HG02970 (cell line): ENCODE measurements around the gene CLIP1.
"Not testable (repeated sequence)": the region's sequence is repeated elsewhere in the genome, so short reads cannot be mapped to it uniquely, and the experiment has no call there.

Experiments
- ATAC-seq: cut with Tn5 transposase; IDR thresholded peaks from one replicate; pipeline ENCODE4 v1.9.1; 2021; ENCODE audit warnings: mild to moderate bottlenecking, moderate library complexity, moderate number of reproducible peaks; ENCODE audit not compliant: unreplicated experiment, low FRiP score

CLIP1 gene

DNA sequence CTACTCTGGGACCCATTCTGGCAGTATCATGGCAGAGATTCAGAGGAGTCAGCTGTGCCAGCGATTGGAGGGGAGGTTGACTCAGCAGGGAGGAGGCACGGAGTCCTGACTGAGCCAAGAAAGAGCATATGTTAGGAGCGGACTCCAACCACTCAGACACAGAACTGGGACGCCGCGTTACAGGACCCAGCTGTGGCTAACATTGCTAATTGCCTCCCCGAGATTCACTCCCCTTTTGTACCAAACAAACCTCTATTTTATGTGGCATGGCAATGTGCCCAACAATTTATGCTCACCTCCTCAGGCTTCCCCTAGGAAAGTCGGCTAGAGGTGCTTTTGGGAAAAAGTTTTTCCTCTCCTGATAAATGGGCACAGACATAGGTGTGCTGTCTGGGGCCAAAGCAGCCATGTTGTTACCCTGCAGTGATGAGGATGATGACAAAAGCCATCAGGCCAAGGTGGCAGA lies 15.2 kb upstream of the CLIP1 start:
- no peak for ATAC-seq

DNA sequence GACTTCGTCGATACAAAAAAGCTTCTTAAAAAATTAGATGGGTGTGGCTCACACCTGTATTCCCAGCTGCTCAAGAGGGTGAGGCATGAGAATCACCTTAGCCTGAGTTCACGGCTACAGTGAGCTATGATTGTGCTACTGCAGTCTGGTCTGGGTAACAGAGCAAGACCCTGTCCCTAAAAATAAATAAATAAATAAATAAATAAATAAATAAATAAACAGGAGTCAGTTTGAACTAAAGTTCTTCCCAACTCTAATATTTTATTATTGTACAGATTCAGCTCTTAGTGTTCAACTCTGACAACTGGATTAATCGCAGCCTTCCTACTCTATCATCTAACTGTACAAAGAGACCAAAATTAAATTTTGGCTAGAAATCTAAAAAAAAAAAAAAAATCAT lies 12.7 kb upstream of the CLIP1 start:
- ATAC-seq, result no peak

DNA sequence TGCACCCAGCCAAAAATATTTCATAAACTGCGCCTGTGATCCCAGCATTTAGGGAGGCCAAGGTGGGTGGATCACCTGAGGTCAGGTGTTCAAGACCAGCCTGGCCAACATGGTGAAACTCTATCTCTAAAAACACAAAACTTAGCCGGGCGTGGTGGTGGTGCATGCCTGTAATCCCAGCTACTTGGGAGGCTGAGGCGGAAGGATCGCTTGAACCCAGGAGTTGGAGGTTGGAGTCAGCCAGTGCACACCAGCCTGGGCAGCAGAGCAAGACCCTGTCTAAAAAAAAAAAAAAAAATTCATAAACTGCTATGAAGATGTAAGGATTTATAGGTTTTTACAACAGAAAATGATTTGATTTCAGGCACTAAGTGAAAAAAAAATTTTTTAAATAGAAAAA lies 6.6 kb upstream of the CLIP1 start:
- not testable (repeated sequence) for ATAC-seq

DNA sequence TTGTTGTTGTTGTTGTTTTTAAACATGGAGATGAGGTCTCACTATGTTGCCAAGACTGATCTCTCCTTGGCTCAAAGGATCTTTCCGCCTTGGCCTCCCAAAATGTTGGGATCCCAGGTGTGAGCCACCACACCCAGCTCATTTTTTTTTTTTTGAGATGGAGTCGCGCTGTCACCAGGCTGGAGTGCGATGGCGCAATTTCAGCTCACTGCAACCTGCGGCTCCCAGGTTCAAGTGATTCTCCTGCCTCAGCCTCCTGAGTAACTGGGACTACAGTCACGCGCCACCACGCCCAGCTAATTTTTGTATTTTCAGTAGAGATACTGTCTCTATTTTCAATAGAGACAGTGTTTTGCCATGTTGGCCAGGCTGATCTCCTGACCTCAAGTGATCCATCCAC lies 4.9 kb upstream of the CLIP1 start:
- ATAC-seq, result no peak

DNA sequence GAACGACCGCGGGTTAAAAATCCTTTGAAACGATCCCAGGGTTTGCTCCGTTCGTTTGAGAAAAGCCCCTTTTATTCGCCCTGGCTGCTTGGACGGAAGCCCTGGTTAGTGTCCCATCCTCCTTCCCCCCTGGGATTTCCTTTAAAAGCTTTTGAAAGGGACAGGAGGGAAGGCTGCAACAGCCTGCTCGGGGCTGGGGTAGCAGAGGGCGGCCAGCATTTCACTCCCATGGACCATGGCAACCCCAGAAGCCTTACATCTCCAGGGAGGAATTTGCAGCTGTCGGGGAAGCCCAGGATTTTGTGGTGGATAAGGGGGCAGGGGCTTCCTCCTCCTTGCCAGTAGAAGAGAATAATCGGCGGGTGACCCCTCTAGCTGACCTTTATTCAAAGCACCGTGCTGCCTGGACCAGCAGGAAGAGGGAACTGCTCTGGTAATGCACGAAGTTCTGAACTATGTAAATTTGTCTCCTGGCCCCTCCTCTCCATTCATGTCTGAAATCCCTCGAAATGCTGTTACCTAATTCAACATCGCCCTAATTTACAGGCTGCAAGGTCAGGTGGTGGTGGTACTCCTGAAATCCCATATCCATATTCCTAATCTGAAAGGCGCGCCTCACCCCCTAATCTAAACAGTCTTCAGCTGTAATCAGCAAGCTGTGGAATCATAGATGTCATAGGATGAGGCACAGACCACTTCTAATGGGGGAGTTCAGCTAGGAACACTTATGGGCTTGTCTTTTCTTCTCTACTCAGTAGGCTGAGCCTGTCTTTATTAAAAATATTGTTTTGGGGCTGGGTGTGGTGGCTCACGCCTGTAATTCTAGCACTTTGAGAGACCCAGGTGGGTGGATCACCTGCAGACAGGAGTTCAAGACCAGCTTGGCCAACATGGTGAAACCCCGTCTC lies 1.0 kb upstream of the CLIP1 start:
- ATAC-seq, result no peak

DNA sequence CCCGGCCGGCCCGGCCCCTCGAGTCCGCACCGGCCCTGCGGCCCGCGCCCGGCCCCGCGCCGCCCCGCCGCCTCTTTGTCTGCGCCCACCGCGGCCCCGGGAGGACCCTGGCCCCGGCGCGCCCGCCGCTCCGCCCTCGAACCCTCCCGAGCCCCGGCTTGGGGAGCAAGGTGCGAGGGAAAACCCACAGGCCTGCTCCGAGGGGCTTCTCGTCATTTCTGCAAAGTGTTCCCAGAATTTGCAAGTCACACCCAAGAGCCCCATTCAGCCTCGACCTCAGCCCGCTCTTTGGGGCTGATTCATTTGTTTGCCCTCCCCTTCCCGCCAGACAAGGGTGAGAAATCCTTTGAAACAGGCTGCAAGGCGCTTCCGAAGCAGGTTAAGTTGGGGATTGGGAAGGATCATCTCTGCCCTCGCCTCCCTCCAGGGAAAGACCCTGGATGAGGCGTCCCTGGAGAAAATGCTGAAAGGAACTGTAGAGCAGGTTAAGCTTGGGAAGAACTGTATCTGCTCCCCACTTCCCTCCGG lies 325 bp upstream of the CLIP1 start:
- ATAC-seq, result no peak

DNA sequence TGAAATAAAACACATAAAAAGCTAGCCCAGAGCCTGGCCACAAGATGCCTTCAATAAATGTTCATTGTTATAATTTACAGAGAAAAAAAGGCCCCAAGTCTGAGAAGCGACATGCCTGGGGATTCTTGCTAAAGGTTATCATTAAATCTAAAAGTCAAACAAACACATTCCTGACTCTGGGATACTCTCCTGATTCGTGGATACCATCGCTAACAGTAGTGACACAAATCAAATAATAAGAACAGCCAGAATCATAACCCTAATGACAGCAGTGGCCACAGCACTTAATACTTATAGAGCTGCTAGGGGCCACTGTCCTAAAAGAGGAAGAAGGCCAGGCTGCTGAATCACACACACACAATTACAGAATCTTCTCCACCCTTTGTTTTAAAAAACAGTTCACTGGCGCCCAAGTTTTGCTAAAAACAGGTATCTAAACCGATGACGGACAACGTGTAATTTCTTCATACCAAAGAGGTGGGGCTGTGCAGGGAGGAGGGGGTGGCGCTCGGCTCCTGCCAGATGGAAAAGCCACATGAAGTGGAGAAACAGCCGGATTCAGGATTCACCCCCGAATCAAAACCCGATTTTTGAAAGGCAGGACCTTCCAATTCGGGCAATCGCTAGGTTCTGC lies 1.2 kb downstream of the CLIP1 start:
- ATAC-seq, result no peak

DNA sequence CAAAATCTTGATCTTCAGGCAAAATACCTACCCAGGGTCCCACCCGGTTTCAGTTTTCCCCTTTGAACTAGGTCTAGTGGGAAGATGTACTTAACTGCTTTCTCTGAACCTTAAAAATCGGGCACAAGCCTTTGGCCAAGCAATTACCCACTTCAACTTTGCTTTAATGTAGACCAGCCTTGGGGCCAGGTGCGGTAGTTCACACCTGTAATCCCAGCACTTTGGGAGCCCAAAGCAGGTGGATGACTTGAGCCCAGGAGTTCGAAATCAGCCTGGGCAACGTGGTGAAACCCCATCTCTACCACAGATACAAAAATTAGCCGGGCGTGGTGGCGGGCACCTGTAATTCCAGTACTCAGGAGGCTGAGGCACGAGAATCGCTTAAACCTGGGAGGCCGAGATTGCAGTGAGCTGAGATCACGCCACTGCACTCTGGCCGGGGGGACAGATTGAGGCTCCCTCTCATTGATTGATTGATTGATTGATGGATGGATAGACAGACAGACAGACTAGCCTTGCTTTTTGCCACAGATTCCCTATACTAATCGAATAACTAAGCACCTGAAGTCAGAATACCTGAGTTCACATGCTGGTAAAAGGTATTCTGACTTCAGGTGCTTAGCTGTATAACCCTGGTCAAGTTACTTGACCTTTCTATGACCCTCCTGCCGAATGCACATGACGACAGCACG lies 1.9 kb downstream of the CLIP1 start:
- no peak for ATAC-seq

DNA sequence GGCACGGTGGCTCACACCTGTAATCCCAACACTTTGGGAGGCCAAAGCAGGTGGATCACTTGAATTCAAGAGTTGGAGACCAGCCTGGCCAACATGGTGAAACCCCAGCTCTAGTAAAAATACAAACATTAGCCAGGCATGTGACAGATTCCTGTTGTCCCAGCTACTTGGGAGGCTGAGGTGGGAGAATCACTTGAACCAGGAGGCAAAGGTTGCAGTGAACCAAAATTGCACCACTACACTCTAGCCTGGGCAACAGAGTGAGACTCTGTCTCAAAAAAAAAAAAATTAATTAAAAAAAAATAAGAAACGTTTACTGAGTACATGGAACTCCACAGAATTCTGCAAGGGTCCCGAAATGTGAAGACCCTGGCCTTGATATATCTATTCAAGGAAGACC lies 3.4 kb downstream of the CLIP1 start:
- not testable (repeated sequence) for ATAC-seq

DNA sequence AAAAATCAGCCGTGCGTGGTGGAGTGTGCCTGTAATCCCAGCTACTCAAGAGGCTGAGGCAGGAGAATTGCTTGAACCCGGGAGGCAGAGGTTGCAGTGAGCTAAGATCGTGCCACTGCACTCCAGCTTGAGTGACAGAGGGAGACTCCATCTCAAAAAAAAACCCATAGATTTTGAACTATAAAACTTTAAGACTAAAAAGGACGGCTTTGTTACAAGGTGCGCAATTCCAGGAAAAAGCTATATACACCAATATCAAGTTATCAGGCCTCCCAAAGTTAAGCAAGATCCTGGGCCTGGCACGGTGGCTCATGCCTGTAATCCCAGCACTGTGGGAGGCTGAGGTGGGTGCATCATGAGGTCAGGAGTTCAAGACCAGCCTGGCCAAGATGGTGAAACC lies 6.8 kb downstream of the CLIP1 start:
- ATAC-seq, result not testable (repeated sequence)

DNA sequence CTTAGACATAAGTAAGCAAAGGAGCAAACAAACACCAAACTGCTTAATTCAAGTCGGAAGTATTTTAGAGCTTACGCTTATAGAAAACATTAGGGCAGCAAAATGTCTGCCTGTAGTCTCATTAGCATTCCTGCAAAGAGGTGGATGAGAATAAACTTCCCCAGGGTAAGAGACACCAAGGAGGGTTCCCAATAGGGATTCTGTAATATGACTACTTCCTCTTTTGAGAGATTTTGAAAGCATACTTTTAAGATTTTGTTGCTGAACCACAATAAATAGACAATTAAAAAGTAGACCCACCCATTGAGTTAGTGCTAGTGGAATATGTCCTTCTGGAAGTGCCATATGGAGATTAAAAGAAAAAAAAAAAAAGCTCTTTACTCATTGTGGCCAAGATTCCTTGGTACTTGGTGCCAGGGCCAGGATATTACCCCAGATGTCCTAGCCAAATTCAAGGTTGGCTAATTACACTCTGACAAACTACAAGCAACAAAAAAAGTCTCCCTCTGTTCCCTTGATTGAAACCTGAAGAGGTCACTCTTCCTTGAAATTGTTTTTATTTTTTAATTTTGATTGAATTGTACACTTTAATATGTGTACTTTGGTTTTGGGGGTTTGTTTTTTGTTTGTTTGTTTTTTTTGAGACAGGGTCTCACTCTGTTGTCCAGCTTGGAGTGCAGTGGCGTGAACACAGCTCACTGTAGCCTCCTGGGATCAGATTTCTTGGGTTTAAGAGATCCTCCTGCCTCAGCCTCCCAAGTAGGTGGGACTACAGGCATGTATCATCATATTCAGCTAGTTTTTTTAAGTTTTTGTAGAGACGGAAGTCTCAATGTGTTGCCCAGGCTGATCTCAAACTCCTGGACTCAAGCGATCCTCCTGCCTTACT lies 8.7 kb downstream of the CLIP1 start:
- no peak for ATAC-seq

DNA sequence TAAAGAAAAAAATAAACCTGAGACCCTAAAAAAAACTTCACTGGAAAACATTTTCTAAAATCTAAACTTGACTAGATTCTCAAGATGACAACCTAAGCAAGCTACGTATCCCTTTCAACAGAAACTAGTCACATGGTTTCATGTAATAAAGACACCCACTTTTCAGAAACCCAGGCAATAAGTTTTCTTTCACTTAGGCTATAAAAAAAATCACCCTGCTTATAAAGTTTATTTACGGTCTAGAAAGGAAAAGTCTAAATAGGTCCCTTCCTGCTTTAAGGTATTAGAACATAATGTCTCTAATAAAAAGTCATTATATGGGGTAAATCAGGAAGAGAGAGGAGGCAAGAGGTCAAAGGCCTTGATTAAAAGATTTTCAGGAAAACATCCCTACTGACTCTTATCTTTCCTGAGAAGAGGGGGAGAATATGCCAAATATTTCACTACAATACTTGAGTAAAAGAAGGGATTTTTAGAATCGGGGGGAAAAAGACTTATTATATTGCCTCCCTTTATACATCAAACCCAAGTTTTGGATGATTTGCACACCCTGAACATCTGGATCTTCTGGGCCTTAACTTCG lies 9.5 kb downstream of the CLIP1 start:
- no peak for ATAC-seq

DNA sequence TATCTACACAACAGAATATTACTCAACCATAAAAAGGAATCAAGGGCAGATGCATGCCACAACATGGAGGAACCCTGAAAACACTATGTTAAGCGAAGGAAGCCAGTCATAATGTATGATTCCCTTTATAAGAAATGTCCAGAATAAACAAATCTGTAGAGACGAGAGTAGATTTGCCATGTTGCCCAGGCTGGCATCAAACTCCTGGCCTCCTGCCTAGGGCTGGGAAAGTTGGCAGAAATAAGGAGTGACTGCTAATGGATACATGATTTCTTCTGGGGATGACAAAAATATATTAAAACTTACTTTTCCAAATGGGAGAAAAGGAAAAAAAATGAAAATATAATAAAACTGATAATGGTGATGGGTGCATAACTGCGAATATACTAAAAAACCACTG lies 10.9 kb downstream of the CLIP1 start:
- no peak for ATAC-seq

DNA sequence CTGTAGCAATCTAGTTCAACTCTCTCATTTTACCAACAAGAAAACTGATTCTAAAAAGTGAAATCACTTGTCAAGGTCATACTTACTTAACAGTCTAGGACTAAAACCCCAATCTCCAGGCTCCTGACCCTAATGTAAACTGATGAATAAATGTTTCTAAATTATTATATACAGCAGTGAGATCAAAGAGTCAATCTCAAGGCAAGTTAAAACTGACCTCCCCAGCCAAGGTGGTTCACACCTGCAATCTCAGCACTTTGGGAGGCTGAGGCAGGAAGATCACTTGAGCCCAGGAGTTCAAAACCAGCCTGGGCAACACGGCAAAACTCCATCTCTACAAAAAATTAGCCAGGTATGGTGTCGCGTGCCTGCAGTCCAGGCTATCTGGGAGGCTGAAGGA lies 15.3 kb downstream of the CLIP1 start:
- no peak for ATAC-seq

DNA sequence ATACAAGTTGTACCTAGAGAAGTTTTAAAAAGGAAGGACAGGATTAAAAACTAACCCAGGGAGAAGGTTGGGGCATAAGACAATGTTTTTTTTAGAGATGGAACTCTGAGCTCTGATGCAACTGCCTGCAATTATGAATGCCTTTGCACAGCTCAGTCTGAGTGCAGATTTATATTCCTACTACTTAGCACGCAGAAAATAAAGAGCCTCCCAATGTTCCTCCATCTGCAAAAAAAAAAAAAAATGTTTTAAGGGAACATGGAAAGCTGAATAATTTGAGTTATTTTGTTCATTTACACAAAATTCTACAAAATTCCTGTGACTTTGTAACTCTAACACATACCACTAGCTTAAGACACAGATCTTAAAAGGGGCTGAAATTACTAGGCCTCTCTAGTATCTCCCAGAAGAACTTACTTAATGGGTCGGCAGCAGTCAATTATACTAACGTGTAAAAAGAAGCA lies 15.7 kb downstream of the CLIP1 start:
- ATAC-seq, result no peak

DNA sequence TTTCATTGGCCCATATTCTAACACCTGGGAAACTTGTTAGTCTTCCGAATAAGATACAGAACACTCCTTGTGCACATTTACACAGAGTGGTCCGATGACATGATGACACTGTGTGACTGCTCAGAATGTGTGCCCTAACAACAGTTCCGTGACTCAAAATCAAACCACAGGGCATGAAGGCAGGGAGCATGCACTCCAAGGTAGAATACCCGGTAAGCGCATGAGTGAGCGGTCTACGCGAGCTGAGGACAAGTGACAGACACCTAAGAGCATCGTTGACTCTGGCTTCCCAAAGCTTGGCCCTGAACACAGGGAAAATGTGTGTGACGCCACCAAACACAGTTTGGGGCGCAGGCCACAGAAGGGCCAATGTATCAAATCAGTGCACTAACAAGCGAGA lies 18.6 kb downstream of the CLIP1 start:
- no peak for ATAC-seq

DNA sequence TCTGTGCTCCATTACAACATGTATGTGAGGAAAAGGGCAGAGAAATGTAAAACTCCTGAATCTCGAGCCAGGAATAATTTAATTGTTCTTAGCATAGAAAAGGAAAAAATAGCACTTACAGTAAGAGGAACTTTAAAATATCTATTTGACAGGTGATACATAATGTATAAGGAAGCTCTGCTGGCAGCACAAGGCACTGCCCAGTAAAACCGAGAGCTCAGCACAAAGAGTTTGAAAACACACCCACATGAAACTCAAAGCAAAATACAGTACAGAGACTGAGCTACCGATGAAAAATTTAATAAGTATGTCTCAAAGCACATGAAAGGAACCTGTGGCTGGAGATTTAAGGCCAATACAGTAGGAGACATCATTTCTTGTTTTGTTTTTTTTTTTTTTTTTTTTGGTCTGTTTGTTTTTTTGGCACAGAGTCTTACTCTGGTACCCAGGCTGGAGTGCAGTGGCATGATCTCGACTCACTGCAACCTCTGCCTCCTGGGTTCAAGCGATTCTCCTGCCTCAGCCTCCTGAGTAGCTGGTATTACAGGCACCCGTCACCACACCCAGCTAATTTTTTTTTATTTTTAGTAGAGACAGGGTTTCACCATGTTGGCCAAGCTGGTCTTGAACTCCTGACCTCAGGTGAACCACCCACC lies 19.2 kb downstream of the CLIP1 start:
- ATAC-seq, result no peak

DNA sequence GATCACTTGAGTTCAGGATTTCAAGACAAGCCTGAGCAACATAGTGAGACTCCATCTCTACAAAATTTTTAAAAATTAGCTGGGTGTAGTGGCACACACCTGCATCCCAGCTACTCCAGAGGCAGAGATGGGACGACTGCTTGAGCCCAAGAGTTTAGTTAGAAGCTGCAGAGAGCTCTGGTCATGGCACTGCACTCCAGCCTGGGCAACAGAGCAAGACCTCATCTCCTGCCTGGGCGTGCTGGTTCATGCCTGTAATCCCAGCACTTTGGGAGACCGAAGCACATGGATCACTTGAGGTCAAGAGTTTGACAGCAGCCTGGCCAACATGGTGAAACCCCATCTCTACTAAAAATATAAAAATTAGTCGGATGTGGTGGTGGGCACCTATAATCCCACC lies 20.2 kb downstream of the CLIP1 start:
- no peak for ATAC-seq
